ENCODE data around the gene CADM3. TPM values are rescaled to one million over a fixed set of nuclear protein-coding genes. Genes with fewer than 3 reads are reported as not detected.
A peak's percentile ranks its signal among the peaks of the same experiment; 100 is the strongest.

The CADM3 gene
- total and polyA plus RNA-seq, 2 of the 8 experiments (the other 6 are each of a cell fraction or from before 2014, with no cell fraction given): 8.3 to 8.5 TPM

DNA sequence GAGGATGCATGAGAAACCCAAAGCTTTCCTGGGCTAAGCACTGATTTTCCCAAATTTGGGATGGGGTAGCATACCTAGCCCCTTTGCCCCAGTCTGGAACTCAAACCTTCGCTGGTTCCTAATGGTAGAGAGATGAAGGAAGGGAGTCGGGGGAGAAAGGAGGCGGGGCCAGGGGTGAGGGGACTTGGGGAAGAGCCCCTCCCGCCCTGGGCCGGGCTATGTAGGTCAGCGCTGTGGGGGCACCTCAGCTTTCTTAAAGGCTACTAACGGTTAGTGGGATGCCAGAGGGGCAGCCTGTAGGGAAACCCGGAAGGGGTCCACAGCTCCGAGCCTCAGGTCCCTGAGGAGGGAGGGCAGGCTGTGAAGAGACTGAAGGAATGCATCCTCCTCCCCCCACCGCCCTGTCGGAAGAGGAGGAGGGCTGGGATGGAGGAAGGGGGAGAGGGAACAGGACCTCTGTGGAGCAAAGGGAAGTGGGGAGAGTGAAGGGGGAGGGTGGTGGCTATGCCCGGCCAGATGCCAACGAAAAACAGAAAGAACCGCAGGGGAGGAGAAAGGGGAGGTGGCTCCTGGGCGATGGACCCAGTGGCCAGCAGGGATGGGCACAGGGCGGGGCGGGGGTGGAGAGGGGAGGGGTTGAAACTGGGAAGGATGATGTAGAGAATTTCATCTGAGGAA lies 1.3 kb downstream of the CADM3 start:
- Histone ChIP-seq H3K27ac (ENCODE audit: low read depth, low read length) (no peak overlapping the region), H3K18ac (ENCODE audit: extremely low read depth, low read length) (no peak overlapping the region), H3K27me3 (replicated peaks in 1 of 4; ENCODE audit: control insufficient read depth in 3 of 4, extremely low read depth in 1 of 4, insufficient read depth in 3 of 4, low read length in 3 of 4) (peaks cover 0 to 3% (median 0%) of the 10 kb centered on the region in 4 experiments; a peak in 2 of 7 replicates), H3K9me3 (ENCODE audit: insufficient read depth in 2 of 2, low read depth in 1 of 2, low read length in 1 of 2) (no peaks in the 10 kb centered on the region), H3K23me2 (ENCODE audit: low read depth, low read length) (peaks cover 15% of the 10 kb centered on the region), H3K4me2 (ENCODE audit: insufficient read depth in 1 of 2, low read depth in 2 of 2, low read length in 2 of 2) (peak overlapping the region; percentile 100), H4K8ac (ENCODE audit: extremely low read depth, insufficient read depth, low read length) (no peak overlapping the region), H4K5ac (ENCODE audit: insufficient read length, low read depth, low read length) (no peak overlapping the region), H3K79me2 (ENCODE audit: control insufficient read depth in 1 of 2, insufficient read depth in 2 of 2, low read length in 2 of 2) (peaks cover 0 to 3% of the 10 kb centered on the region in 2 experiments; a peak in 1 of 4 replicates), H3K4ac (replicated peaks; ENCODE audit: insufficient read length, low read depth, low read length) (no peak overlapping the region), H2BK20ac (ENCODE audit: low read length) (no peak overlapping the region), H2BK120ac (replicated peaks; ENCODE audit: low read depth, low read length) (no peak overlapping the region), H3K9ac (replicated peaks in 1 of 4; ENCODE audit: extremely low read depth in 1 of 4, low read depth in 3 of 4, low read length in 3 of 4) (0 out of 7 replicates have a peak overlapping the region, but pooled peaks of 1 of the 4 experiments have one; percentile 4), H3K36me3 (ENCODE audit: control insufficient read depth in 2 of 4, insufficient read depth in 4 of 4, low read length in 3 of 4) (no peaks in the 10 kb centered on the region), H4K91ac (replicated peaks; ENCODE audit: insufficient read length, low read length) (no peak overlapping the region), H2AK5ac (ENCODE audit: low read depth, low read length) (no peak overlapping the region), H2BK5ac (ENCODE audit: low read depth, low read length) (0 out of 2 replicates have a peak overlapping the region, but pooled peaks have one; percentile 45), H2BK12ac (ENCODE audit: low read depth, low read length) (no peak overlapping the region), H3K56ac (replicated peaks; ENCODE audit: insufficient read length, low read depth, low read length) (no peak overlapping the region), H4K20me1 (replicated peaks in 1 of 2; ENCODE audit: control insufficient read depth in 1 of 2, insufficient read depth in 2 of 2, low read length in 2 of 2) (peaks cover 5 to 17% of the 10 kb centered on the region in 2 experiments), H2BK15ac (ENCODE audit: low read length) (no peak overlapping the region; the same call in 1 of the 2 replicates), H3K4me1 (replicated peaks in 1 of 4; ENCODE audit: control insufficient read depth in 3 of 4, insufficient read depth in 4 of 4, low read length in 3 of 4) (peaks cover 0 to 11% (median 3%) of the 10 kb centered on the region in 4 experiments; a peak in 6 of 7 replicates), H3K14ac (ENCODE audit: insufficient read length) (no peak overlapping the region), H3K79me1 (ENCODE audit: low read depth, low read length) (no peaks in the 10 kb centered on the region; the same call in 1 of the 2 replicates), H3K4me3 (ENCODE audit: extremely low read depth in 1 of 4, insufficient read depth in 2 of 4, low read depth in 3 of 4, low read length in 4 of 4) (peak overlapping the region; percentile 87 to 99 (median 96)), H2AFZ (ENCODE audit: low read length) (peak overlapping the region; percentile 4; the same call in 1 of the 2 replicates), H3K23ac (ENCODE audit: insufficient read length) (no peak overlapping the region)
- WGBS, 2 experiments (ENCODE audit: extremely low coverage in 1 of 2, insufficient coverage in 1 of 2, insufficient read length in 1 of 2, insufficient replicate concordance in 2 of 2, low coverage in 1 of 2, low lambda C conversion rate in 2 of 2, missing lambda C conversion rate in 1 of 2): 0% methylated on average over 9 of the region's 17 CpGs; no CpG with 5 or more reads in 1 of the 2 experiments
- FAIRE-seq: no peak
- ChIA-PET CTCF (ENCODE audit: partially characterized antibody) (interaction anchor here (0.7 to 5.1 kb wide), 10 partner anchors 12 to 41 kb away, joined by 3 to 31 read pairs (median 4); no protein-coding TSS in a partner anchor), POLR2A (ENCODE audit: partially characterized antibody) (interaction anchor here (0.8 to 1.6 kb wide), 7 partner anchors 14 to 38 kb away, joined by 3 to 4 read pairs (median 3); no protein-coding TSS in a partner anchor)
- peak in 1 of 2 experiments; percentile 78 for DNase-seq (ENCODE audit: low read depth in 1 of 2, low spot score in 2 of 2)
- no peak for TF ChIP-seq EZH2 (IDR thresholded peaks at IDR 0.05; ENCODE audit: low read depth, low read length, severe bottlenecking)
- no peak for TF ChIP-seq CREB1 (IDR thresholded peaks at IDR 0.05)
- no peak for TF ChIP-seq RXRA (IDR thresholded peaks at IDR 0.05; ENCODE audit: insufficient read depth, low read depth, low read length)
- TF ChIP-seq BRCA1 (IDR thresholded peaks at IDR 0.05; ENCODE audit: low read depth, low read length): no peak
- TF ChIP-seq MAFK (IDR thresholded peaks at IDR 0.05; ENCODE audit: low read depth, low read length): no peak
- TF ChIP-seq SP1 (IDR thresholded peaks at IDR 0.05; ENCODE audit: low read depth, low read length): peak; percentile 71; the same call in 1 of the 2 replicates
- no peak for TF ChIP-seq POLR2AphosphoS5 (IDR thresholded peaks at IDR 0.05; ENCODE audit: low read depth, low read length)
- no peak for TF ChIP-seq GABPA (IDR thresholded peaks at IDR 0.05; ENCODE audit: borderline replicate concordance, insufficient read depth, low read length)
- TF ChIP-seq YY1 (IDR thresholded peaks at IDR 0.05; ENCODE audit: low read depth, low read length): peak; percentile 35; the same call in 1 of the 2 replicates
- TF ChIP-seq HDAC6 (IDR thresholded peaks at IDR 0.05; ENCODE audit: low read depth, low read length): no peak
- TF ChIP-seq TCF12 (IDR thresholded peaks at IDR 0.05; ENCODE audit: low read depth, low read length): no peak
- TF ChIP-seq SIN3A (conservative IDR thresholded peaks at IDR 0.05 in 1 of 2, IDR thresholded peaks at IDR 0.05 in 1 of 2; ENCODE audit: low read depth in 1 of 2, low read length in 2 of 2): peak; percentile 53 to 70; a peak in 2 of 4 replicates
- no peak for TF ChIP-seq POLR2A (IDR thresholded peaks at IDR 0.05; ENCODE audit: control extremely low read depth in 1 of 2, low read depth in 2 of 2, low read length in 2 of 2)

All from H1 (cell line).